HG02970 (cell line): ENCODE measurements around the gene SRSF1.

ENCODE experiments used
- ATAC-seq: cut with Tn5 transposase; IDR thresholded peaks from one replicate; pipeline ENCODE4 v1.9.1; 2021; ENCODE audit warnings: mild to moderate bottlenecking, moderate library complexity, moderate number of reproducible peaks; ENCODE audit not compliant: unreplicated experiment, low FRiP score

The SRSF1 gene

DNA sequence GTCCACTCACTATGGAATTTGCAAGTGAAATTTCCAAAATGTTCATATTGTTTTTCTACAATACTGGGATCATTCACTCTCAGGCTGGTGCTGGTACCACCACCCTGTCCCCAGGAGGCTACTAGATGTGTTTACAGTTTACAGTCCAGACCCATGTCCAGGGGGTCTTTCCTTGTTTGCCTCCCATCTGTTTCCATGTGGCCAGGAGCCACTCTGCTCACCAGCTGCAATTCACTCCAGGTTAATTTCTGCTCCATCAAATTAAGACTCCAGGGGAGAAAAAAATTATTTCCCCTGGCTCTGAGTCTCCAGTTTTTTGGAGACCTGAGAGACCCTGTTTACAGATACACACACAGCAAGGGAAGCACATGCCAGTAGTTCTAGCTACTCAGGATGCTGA is 12.5 kb upstream of the SRSF1 start:
- no peak for ATAC-seq

- no peak for ATAC-seq
These were observed 12.0 kb upstream of the SRSF1 start for GRCh38 chr17:58019039-58019438.

DNA sequence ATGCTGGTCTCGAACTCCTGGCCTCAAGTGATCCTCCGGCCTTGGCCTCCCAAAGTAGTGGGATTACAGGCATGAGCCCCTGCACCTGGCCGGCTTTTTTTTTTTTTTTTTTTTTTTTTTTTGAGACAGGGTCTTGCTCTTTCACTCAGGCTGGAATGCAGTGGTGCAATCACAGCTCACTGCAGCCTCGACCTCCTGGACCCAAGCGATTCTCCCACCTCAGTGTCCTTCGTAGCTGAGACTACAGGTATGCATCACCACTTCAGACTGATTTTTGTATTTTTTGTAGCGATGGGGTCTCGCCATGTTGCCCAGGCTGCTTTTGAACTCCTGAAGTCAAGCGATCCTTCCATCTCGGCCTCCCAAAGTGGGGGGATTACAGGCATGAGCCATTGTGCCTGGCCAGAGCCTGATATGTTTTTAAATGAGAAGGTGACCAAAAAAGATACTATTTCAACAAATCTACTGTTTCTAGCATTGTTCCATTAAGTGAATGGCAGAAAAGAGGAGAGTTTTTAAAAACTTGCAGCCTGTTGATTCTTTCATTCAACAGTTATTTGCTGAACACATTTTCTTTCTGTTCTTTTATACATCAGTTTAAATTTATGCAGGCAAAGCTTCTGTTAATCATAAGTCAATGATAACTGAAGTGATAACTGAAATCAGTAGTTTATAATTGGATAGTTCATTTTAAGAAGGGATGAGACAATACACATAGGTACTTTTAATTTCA is 3.2 kb upstream of the SRSF1 start:
- no peak for ATAC-seq

DNA sequence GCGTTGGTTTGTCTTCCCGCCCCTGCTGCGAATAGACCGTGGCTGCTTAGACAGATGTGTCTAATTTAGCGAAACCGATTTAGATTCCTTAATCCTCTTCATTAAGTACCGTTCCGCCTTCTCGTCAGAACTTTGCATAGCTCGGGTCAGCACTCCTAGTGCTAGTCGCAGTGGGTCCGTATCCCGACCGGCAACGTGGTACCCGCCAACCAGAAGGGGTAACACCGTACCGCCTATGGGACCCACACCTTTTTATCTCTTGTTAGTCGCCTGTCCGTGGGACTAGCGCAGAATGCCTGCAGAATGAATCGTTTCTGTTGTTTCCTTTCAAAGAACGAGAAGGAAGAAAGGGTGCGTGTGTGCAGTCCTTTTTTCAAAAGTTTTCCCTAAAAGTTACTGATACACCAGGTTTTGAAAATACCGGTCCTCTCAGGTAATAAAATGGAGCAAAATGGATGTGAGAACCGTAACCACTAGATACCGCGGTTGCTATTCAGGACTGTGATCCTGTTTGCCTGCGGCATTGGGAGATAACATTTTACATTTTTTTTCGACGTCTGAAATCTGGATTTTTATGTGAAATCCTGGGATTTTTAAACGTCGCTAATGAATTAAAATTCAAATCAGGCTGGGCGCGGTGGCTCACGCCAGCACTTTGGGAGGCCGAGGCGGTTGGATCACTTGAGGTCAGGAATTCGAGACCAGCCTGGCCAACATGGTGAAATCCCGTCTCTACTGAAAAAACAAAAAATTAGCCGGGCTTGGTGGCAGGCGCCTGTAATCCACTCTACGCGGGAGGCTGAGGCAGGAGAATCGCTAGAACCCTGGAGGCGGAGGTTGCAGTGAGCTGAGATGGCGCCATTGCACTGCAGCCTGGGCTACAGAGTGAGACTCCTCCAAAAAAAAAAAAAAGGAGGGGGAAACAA is 998 bp upstream of the SRSF1 start:
- peak; percentile 25 for ATAC-seq

- peak; percentile 8 for ATAC-seq
These were observed 504 bp downstream of the SRSF1 start for GRCh38 chr17:58006560-58006923.

DNA sequence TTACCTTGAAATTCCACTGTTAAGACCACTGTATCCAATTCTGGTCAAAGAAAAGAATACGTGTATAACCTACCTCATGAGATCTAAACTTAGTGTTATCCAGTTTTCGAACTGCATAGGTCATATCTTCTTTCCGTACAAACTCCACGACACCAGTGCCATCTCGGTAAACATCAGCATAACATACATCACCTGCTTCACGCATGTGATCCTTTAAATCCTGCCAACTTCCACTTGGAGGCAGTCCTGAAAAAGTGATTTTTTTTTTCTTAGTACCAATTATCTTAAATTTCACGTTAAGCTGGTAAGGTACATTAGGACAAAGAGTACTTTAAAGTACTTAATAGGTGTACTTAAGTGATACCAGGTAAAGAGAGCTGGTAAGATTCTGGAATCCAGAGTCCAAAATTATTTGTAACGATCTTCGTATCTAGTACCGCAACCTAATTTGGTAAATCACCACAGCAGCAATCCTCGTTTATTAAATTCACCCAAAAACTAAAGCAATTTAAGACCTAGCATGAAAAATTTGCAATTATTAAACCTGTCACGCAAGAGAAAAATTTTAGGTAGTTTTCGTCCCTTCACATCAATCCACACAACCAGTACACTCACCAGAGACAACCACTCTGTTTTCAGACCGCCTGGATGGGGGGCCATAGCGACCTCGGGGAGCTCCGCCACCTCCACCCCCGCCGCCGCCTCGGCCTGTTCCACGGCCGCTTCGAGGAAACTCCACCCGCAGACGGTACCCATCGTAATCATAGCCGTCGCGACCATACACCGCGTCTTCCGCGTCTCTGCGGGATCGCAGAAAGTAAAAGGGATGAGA is 1.1 kb downstream of the SRSF1 start:
- no peak for ATAC-seq

DNA sequence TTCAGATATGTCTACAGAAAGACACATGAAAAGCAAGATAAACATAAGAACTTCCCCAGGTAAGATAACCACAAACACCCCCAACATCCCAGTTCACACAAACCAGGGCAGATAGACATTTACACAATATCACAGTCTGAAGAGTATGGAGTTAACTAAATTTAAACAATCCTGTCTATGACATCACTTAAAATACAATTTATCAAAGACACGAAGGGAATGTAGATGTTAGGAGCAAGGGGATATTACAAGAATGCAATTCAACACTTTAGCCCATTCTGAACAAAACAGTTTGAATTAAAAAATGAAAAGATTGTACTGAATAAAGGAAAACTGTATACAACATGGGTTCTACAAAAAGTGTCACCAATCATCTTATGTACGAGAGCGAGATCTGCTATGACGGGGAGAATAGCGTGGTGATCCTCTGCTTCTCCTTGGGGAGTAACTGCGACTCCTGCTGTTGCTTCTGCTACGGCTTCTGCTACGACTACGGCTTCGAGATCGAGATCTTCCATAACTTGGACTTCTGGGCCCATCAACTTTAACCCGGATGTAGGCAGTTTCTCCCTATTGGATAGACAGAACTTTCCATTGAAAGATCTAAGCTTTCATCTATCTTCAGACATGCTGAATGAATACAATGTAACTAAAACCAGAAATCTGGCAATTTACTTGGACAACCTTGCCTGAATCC is 1.9 kb downstream of the SRSF1 start:
- ATAC-seq = no peak

GRCh38 chr17:58004060-58004459 is 3.0 kb downstream of the SRSF1 start:
- ATAC-seq = no peak

DNA sequence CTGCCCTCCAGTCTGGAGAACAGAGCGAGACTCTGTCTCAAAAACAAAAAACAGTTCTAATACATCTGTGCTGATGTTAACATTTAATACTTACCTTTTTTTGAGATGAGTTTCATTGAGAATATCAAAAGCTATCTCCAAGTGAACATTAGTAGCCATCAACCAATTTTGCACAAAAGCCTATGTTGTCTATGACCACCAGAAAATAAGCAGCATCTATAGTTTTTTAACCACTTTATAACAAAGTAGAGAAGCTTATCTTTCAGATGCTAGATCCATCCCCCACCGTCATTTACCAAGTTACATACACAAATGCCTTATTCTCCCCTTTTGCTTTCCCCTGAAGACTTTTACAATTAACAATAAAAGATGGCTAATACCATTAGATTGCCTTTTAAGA is 4.1 kb downstream of the SRSF1 start:
- ATAC-seq = no peak

- ATAC-seq = no peak
These were observed 4.7 kb downstream of the SRSF1 start for GRCh38 chr17:58002154-58002948.

DNA sequence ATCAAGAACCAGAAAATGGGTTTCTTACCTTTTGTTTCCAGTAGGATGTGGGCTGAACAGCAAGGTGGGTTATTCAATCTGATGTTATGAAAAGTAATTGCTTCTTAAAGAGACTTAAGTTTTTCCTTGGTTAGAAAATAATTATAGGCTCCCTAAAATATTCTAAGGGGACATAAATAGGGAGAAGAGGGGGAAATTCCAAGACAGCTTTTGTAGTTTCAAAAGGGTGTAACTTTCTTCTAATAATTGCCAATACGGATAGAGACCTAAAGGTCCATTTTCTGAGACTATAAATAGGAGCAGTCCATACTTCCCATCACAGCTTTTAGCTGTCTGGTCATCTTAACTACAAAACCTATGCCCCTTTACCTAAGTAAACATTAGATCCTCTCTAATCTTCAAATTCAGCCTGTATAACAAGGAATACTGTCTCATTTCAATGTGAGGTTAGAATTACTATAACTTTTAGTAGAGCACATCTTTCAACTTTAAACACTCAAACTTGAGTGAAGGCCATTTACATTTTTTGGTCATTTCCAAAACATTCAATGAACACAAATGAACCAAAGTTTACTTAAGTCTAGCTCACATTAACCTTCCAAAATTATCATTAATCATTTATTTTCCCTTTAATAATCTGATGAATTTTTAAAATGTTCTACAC is 5.5 kb downstream of the SRSF1 start:
- ATAC-seq = no peak

DNA sequence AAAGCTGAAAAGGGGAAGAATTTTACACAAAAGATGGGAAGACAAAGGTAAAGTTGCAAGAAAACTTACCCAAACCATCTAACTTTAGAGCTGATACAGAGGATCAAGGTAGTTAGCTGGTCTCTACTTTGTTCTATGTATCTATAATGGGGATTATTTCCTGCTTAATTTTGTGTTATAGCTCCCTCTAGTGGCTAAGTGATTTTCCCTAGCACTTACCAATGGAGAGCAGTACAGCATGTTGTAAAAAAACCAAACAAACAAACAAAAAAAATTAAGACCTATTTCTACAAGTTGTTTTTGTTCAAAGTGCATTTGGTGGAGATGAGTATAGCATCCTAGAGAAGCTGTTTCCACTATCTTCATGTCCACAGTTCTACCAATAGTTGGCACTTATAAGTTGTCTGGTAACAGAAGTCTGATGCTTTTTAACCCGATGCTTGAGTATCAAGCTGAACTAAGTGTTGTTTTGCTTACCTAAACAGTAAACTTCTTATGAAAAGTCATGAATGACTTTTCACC is 7.5 kb downstream of the SRSF1 start:
- ATAC-seq = no peak

- no peak for ATAC-seq
These were observed 8.0 kb downstream of the SRSF1 start for GRCh38 chr17:57999010-57999495.

DNA sequence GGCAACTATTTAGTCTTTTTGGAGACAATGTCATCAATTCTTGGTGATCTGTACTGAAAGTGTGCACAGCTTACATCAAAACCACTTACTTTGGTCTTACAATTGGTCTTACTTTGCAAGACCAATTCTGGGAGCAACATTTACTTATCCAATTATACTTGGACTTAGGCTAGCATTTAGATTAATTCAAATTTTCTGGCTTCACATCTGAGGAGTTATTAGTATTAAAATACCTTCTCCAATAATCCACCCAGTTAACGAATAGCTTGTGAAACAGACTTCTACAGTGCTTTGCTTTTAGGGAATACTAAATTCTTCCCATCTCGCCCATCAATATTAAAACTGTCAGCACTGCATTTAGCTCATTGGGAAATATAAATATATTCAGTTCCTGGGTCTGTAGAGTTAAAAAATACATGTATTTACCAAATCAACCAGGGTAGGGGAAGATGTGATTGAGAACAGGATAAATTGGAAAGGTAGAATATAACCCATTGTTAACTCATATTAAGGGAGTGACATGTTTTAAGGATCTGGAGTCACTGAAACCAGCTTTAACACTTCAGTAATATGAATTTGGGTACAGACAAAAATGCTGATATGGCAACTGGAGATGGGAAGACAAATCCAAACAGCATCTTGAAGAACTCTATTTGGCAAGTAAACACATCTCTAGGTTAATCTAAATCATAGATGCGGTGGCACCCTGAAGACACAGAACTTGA is 9.8 kb downstream of the SRSF1 start:
- no peak for ATAC-seq

DNA sequence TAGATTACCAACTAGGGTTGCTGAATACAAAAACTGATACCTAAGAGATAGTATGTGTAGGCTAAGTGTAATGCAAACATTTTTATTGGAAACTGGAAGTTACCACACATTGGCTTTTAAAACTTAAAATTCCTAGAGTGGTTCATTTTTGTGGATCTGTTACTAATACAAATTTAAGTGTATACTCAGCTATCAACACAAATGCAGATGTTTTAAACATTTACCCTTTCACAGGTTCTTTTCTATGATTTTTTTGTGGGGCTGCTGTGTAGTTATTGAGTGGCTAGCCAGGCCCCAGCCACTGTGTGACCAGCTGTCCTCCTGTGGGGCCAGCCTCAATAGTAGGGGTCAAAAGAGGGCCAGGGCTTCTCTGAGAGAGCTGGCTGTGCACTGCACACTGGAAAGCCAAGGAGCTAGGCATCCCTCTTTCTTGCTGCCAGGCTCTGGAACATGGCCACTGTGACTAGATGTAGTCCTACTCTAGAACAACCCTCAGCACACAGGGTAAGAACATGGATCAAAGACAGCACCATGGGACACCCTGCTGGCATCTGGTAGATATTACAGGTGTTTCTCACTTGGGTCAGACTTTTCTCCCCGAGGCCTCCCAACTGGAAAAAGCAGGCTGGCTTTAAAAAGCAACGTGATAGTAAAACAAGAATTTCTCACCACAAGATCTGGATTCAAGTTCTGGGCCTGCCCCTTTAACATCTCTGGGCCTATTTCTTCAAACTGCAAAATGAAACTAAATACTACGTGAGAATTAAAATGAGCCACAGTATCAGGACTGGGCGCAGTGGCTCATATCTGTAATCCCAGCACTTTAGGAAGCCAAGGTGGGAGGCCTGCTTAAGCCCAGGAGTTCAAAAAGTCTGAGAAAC is 11.7 kb downstream of the SRSF1 start:
- ATAC-seq = no peak

GRCh38 chr17:57994436-57994835 is 12.6 kb downstream of the SRSF1 start:
- ATAC-seq = no peak
